GM12892 (cell line): ENCODE results near the gene SLC38A5.

ENCODE experiments used
- POLR2A ChIP-seq: IDR thresholded peaks from 2 replicates; pipeline ENCODE4 v1.6.1; 2011; ENCODE audit warnings: low read depth, low read length, control low read depth
- POLR2AphosphoS5 ChIP-seq: IDR thresholded peaks from 2 replicates; pipeline ENCODE4 v1.6.1; 2011; ENCODE audit warnings: low read depth, low read length, control low read depth

- no peak for TF ChIP-seq POLR2AphosphoS5
- TF ChIP-seq POLR2A, result no peak
Observed at GRCh38 chrX:48504261-48504660, 34.2 kb upstream of the SLC38A5 start.
